Hematopoietic multipotent progenitor cell treated with erythropoietin and hydrocortisone succinate and interleukin-3 and kit ligand, for 4 days (in vitro differentiated cells): ENCODE measurements around the gene FILIP1.
"Not testable (repeated sequence)": the region's sequence is repeated elsewhere in the genome, so short reads cannot be mapped to it uniquely, and the experiment has no call there.

Experiments used
- DNase-seq: peaks from one replicate; pipeline ENCODE4 v3.0.0-alpha.2; 2015

Gene FILIP1

DNA sequence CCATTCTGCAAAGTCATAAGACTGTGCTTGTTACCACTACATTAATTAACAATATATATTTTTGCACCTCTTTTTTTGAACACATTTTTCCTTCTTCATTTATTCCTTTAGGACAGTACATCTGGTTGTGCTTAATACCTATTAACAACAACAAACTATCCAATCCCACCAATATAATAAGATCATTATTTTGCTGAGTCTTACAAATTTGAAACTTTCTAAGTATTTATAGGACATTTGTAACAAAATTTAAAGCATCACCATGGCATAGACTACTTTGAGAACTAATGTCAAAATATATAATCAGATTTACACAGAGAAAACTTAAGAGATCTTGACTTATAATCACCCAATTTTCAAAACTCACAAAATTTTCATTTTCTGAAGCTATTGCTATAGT, 47.9 kb downstream of the FILIP1 start:
- no peak for DNase-seq

- DNase-seq = no peak
Measured at GRCh38 chr6:75444899-75445298, 48.7 kb downstream of the FILIP1 start.

- DNase-seq = not testable (repeated sequence)
Measured at GRCh38 chr6:75441883-75442282, 51.7 kb downstream of the FILIP1 start.

- not testable (repeated sequence) for DNase-seq
Measured at GRCh38 chr6:75441479-75441878, 52.1 kb downstream of the FILIP1 start.

GRCh38 chr6:75438442-75439116, 55.0 kb downstream of the FILIP1 start:
- DNase-seq = no peak

GRCh38 chr6:75438013-75438431, 55.6 kb downstream of the FILIP1 start:
- DNase-seq = no peak

DNA sequence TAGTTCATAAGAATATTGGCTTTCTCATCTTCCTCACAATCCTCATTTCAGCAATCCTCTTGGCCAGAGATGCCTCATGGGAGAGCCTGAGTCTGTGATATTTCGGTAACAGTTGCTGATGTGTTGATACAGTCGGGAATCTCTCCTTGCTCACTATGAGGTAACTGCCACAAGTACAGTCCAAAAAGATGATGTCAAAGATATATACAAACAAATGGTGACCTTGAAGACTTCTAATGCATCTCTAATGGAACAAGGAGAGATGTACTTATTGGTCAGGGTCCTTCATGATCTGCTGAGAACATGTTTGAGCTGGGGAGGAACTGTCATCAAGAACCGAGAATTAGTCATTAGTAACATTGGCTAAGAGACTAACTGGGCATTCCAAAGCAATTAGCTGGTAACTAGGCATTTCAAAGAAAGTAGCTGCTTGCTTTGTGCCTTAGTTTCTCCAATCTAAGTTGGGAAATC, 56.1 kb downstream of the FILIP1 start:
- no peak for DNase-seq

- no peak for DNase-seq
Measured at GRCh38 chr6:75436869-75437268, 56.7 kb downstream of the FILIP1 start.

DNA sequence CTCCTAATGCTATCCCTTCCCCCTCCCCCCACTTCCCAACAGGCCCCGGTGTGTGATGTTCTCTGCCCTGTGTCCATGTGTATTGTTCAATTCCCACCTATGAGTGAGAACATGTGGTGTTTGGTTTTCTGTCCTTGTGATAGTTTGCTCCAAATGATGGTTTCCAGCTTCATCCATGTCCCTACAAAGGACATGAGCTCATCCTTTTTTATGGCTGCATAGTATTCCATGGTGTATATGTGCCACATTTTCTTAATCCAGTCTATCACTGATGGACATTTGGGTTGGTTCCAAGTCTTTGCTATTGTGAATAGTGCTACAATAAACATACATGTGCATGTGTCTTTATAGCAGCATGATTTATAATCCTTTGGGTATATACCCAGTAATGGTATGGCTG, 60.8 kb downstream of the FILIP1 start:
- not testable (repeated sequence) for DNase-seq

- no peak for DNase-seq
Measured at GRCh38 chr6:75431379-75431778, 62.2 kb downstream of the FILIP1 start.

DNA sequence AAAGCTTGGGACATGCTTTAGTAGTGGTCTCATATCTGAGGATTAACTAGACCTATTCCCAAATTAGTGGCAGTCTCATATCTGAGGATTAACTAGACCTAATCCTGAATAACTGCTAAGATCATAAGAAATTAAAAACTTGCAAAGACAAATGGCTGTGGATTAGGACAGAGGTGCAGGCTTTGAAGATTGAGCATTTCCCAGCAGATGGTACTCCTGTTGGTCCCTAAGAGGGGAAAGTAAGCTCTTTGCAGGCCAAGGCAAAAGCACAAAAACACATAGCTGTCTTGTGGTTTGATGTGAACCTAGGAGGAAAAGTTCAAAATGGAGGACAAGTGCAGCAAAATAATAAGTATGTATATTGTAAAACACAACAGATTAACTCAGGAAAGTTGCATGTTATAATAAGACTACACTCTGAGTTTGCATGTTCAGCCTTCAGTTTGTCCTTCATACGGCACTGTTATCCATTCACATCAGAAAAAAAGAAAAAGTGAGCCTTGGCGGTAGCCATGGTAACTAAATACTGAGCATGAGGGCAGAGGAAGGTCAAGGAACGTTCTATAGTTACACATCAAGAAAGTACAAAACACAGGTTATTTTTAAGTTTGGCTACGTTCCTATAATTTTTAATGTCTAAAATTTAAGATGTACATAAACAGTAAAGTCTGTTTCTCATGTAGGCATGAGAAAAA, 62.8 kb downstream of the FILIP1 start:
- DNase-seq = no peak

GRCh38 chr6:75429061-75429703, 64.4 kb downstream of the FILIP1 start:
- DNase-seq = no peak

DNA sequence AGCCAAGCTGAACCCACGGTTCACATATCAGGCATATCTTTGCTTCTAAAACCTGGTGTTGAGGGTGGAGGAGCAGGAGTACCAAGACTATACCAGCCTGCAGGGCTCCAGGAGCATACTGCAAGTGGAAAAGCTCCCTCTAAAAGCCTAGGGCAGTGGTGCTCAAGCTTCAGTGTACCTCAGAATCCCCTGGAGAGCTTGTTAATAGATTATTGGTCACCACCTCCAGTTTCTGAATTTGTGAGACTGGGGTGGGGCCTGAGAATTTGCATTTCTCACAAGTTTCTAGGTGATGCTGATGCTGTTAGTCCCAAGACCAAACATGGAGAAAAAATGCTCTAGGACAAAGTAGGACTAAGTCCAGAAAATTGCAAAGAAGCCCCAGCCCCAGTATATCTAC, 65.4 kb downstream of the FILIP1 start:
- DNase-seq = no peak

- no peak for DNase-seq
Measured at GRCh38 chr6:75427329-75427728, 66.3 kb downstream of the FILIP1 start.

- DNase-seq = no peak
Measured at GRCh38 chr6:75424618-75425548, 68.7 kb downstream of the FILIP1 start.

GRCh38 chr6:75423386-75423785, 70.2 kb downstream of the FILIP1 start:
- no peak for DNase-seq

DNA sequence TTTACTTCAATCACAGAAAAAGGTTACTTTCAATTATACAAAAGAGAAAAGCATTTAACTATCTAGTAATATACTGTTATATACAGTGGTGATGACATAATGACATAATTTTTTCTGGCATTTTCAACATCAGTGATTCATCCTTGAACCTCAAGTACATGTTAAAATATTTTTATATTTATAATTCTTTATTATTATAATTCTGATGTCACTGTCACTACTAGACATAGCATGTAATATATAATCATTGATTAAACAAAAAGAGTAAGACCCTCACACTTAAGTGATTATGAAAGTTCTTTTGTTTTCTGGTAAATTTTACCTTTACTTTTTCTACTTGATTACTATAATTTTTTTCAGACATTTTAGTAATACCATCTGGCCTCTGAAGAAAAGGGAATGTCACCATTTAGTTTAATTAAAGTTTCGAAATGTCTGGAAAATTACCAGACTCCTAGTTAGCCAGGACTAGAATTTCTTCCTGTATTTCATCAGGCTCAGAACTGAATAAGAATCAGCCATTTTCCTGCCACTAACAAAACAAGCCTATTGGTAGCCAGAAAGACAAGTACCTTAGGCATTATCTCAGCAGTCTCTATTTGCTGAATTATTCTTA, 71.5 kb downstream of the FILIP1 start:
- no peak for DNase-seq

DNA sequence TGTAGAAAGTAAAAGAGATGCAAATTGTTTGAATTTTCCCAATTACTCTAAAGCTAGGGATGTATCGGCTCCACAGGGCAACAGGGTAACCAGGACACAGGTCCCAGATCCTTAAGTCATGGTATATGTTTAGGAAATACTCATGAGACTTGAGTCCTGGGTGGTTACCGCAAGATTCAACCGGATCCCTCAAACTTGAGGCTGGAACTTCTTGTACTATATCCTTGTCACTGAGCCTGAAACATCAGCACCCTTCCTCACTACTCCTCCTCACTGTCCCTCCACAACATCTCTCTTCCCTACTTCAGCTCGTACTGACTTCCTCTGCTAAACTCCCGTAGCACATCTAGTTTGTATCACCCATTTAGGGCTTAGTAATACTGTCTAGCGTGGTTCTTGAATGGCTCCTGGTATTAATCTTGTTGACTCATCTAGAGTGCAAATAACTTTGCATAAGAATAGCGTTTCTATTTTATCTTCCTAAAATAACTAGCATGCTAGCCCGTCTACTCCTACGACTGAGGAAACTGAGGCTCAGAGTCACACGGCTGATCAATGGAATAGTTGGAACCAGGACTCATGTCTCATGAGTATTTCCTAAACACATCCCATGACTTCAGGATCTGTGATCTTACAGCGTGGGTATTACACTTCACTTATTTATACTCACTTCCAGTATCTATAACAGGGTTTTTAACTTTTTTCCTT, 72.1 kb downstream of the FILIP1 start:
- DNase-seq = no peak

GRCh38 chr6:75419980-75420379, 73.6 kb downstream of the FILIP1 start:
- DNase-seq = no peak

DNA sequence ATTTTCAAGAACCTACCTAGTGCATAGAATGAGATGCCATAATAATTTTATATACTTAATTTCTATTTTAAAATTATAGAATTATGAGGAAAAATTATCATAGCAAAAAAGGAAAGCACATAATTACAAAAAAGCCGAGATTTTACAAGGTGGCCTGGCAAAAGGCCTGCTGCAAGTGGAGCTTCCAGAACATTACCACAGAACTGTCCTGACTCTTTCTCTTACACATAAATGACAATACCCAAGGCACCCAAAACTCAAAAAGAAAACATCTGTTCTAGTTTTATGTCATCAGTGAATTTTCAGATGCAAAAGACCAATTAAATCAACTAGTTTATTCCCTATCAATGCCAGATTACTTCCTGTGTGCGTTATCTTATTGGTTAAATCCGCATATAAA, 74.2 kb downstream of the FILIP1 start:
- DNase-seq = no peak

- DNase-seq = no peak
Measured at GRCh38 chr6:75418233-75418632, 75.4 kb downstream of the FILIP1 start.

- DNase-seq = no peak
Measured at GRCh38 chr6:75416443-75416842, 77.2 kb downstream of the FILIP1 start.
